Type B pancreatic cell (in vitro differentiated cells): Measurements from ENCODE around the gene SCAPER. TPM values are rescaled to one million over a fixed set of nuclear protein-coding genes. Genes with fewer than 3 reads are reported as not detected.

ENCODE experiments used
- DNase-seq: peaks from one replicate; pipeline ENCODE4 v3.0.0; 2021; ENCODE audit warnings: mixed read lengths; ENCODE audit not compliant: unreplicated experiment; ENCODE audit errors: extremely low spot score
- H3K27ac Mint-ChIP-seq: 2 replicates; pipeline ENCODE4 v1.8.0; 2021; ENCODE audit warnings: mild to moderate bottlenecking, mixed read lengths
- H3K27me3 Mint-ChIP-seq: 2 replicates; pipeline ENCODE4 v1.8.0; 2021; ENCODE audit warnings: mixed read lengths
- H3K36me3 Mint-ChIP-seq: 2 replicates; pipeline ENCODE4 v1.8.0; 2021; ENCODE audit warnings: mixed read lengths
- H3K4me1 Mint-ChIP-seq: one replicate; pipeline ENCODE4 v1.8.0; 2021; ENCODE audit warnings: mixed read lengths; ENCODE audit not compliant: unreplicated experiment
- H3K4me3 Mint-ChIP-seq: 2 replicates; pipeline ENCODE4 v1.8.0; 2021; ENCODE audit warnings: mild to moderate bottlenecking, mixed read lengths
- H3K9me3 Mint-ChIP-seq: 2 replicates; pipeline ENCODE4 v1.8.0; 2021; ENCODE audit warnings: mixed read lengths
- total RNA-seq: library from RNA; stranded (reverse); gene quantifications from 2 replicates; pipeline ENCODE4 v1.2.1, GENCODE V29; 2021; ENCODE audit warnings: low replicate concordance
- TF ChIP-seq, protein P1 (sequence below): fragments of 200-600 bp; sonication (generic); conservative IDR thresholded peaks from 2 replicates; pipeline ENCODE4 v1.5.0; 2021; ENCODE audit warnings: antibody characterized with exemption, mild to moderate bottlenecking

SCAPER gene
- total RNA-seq, 1 donor from 2014 or later, result 26.6 TPM

DNA sequence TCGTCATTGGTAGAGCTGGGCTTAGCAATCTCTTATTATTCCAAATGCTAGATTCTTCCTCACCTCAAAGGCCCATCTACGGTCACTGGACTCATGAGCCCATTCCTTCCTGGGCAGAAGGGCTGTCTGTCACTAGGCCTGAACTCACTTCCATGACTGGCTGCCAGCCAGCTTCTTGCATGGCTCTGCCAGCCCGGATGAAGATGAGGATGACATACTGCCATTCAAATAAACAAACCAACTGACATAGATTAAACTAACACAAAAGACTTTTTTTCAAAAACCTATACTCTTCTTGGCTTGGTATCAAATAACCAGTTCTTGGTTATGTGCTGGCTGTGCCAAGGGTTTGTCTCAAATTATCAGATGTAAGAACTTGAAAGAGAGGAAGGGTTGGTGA, 544.7 kb downstream of the SCAPER start:
- TF ChIP-seq, protein P1, sequence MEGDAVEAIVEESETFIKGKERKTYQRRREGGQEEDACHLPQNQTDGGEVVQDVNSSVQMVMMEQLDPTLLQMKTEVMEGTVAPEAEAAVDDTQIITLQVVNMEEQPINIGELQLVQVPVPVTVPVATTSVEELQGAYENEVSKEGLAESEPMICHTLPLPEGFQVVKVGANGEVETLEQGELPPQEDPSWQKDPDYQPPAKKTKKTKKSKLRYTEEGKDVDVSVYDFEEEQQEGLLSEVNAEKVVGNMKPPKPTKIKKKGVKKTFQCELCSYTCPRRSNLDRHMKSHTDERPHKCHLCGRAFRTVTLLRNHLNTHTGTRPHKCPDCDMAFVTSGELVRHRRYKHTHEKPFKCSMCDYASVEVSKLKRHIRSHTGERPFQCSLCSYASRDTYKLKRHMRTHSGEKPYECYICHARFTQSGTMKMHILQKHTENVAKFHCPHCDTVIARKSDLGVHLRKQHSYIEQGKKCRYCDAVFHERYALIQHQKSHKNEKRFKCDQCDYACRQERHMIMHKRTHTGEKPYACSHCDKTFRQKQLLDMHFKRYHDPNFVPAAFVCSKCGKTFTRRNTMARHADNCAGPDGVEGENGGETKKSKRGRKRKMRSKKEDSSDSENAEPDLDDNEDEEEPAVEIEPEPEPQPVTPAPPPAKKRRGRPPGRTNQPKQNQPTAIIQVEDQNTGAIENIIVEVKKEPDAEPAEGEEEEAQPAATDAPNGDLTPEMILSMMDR, result no peak
- Mint-ChIP-seq H3K36me3 (no peaks in the 10 kb centered on the region), H3K27ac (no peak overlapping the region), H3K4me1 (peaks cover 16% of the 10 kb centered on the region), H3K4me3 (no peak overlapping the region), H3K9me3 (no peaks in the 10 kb centered on the region), H3K27me3 (peaks cover 7% of the 10 kb centered on the region)
- DNase-seq, result no peak

- H3K27ac Mint-ChIP-seq, result no peak overlapping the region
These were observed 546.0 kb downstream of the SCAPER start for GRCh38 chr15:76359152-76359551.

GRCh38 chr15:76358453-76358852, 546.7 kb downstream of the SCAPER start:
- H3K4me3 Mint-ChIP-seq, result no peak overlapping the region
- no peak overlapping the region for H3K27ac Mint-ChIP-seq
- TF ChIP-seq, protein P1, result no peak
- no peaks in the 10 kb centered on the region for H3K36me3 Mint-ChIP-seq
- DNase-seq, result no peak
- peaks cover 2% of the 10 kb centered on the region for H3K4me1 Mint-ChIP-seq
- no peaks in the 10 kb centered on the region for H3K9me3 Mint-ChIP-seq
- peaks cover 13% of the 10 kb centered on the region for H3K27me3 Mint-ChIP-seq

More at GRCh38 chr15:76359152-76359551, 546.0 kb downstream of the SCAPER start:
- DNase-seq, result no peak
- H3K9me3 Mint-ChIP-seq, result no peaks in the 10 kb centered on the region
- TF ChIP-seq, protein P1, result no peak
- no peak overlapping the region for H3K4me3 Mint-ChIP-seq
- H3K27me3 Mint-ChIP-seq, result peaks cover 13% of the 10 kb centered on the region
- H3K4me1 Mint-ChIP-seq, result peaks cover 9% of the 10 kb centered on the region
- H3K36me3 Mint-ChIP-seq, result no peaks in the 10 kb centered on the region

DNA sequence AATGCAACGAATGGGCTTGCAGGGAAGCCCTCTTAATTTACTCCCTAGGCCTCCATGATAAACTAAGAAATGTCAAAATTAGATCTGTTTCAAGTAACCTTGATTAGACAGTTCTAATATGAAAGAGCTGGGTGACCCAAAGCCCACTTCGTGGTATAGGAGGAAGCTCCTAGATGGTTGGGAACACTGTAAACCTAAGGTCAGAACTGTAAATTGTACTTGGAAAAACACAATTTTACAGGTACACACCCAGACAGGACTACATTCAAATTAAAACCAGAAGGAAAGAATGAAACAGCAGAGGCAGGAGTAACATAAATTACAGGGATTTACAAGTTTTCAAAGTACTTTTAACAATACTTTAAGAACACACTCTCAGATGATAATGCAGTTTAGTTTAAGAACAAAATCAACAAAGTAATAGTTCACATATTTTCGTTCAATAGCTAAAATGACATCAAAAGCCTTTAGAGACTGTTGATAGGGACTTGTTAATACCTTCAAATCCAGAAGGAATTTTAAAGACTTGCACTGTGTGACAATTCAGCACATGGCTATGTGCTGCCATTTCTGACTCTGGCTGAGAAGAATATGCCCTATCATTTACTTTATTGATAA, 550.2 kb downstream of the SCAPER start:
- no peak for DNase-seq
- TF ChIP-seq, protein P1, result no peak
- no peaks in the 10 kb centered on the region for H3K4me1 Mint-ChIP-seq
- H3K36me3 Mint-ChIP-seq, result no peaks in the 10 kb centered on the region
- H3K9me3 Mint-ChIP-seq, result no peaks in the 10 kb centered on the region
- H3K4me3 Mint-ChIP-seq, result no peak overlapping the region
- no peak overlapping the region for H3K27ac Mint-ChIP-seq
- peaks cover 26% of the 10 kb centered on the region for H3K27me3 Mint-ChIP-seq

DNA sequence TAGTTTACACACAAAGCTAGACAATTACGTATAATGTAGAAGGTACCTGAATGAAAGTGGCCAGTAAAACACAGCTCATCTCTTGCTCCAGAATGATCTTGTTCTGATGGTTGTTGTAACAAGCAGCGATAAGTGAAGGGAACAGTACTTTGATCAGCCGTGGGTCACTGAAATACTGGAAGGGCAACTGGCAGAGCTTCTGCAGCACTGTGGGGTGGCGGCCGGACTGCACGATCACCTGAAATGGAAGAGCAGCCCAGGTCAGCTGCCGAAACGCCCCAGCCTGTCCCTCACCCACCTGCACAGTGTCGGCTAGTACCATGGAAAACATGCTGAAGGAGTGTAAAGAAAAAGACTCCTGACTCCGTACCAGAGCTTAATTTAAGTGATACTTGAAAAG, 551.2 kb downstream of the SCAPER start:
- Mint-ChIP-seq H3K9me3 (no peaks in the 10 kb centered on the region), H3K4me3 (no peak overlapping the region), H3K27me3 (peaks cover 36% of the 10 kb centered on the region), H3K36me3 (peaks cover 3% of the 10 kb centered on the region), H3K4me1 (no peaks in the 10 kb centered on the region), H3K27ac (no peak overlapping the region)
- DNase-seq, result no peak
- TF ChIP-seq, protein P1, result no peak
